ENCODE results near the gene PDE2A.
"Not testable (repeated sequence)": the region's sequence is repeated elsewhere in the genome, so short reads cannot be mapped to it uniquely, and the experiment has no call there.

The PDE2A gene

GRCh38 chr11:72573855-72574445 is 100.3 kb downstream of the PDE2A start:
- DNase-seq = no peak

- no peak for DNase-seq
Observed at GRCh38 chr11:72573072-72573854, 101.0 kb downstream of the PDE2A start.

GRCh38 chr11:72572540-72572939 is 101.7 kb downstream of the PDE2A start:
- DNase-seq = not testable (repeated sequence)

GRCh38 chr11:72570893-72571661 is 103.1 kb downstream of the PDE2A start:
- DNase-seq = no peak

GRCh38 chr11:72569966-72570892 is 104.0 kb downstream of the PDE2A start:
- DNase-seq = no peak

GRCh38 chr11:72568861-72569260 is 105.4 kb downstream of the PDE2A start:
- DNase-seq = no peak

- DNase-seq = no peak
Observed at GRCh38 chr11:72562431-72562830, 111.8 kb downstream of the PDE2A start.

- no peak for DNase-seq
Observed at GRCh38 chr11:72561856-72562255, 112.4 kb downstream of the PDE2A start.

- DNase-seq = not testable (repeated sequence)
Observed at GRCh38 chr11:72560864-72561263, 113.4 kb downstream of the PDE2A start.

GRCh38 chr11:72556433-72556832 is 117.8 kb downstream of the PDE2A start:
- no peak for DNase-seq

- not testable (repeated sequence) for DNase-seq
Observed at GRCh38 chr11:72555014-72555522, 119.2 kb downstream of the PDE2A start.

- no peak for DNase-seq
Observed at GRCh38 chr11:72553706-72554105, 120.5 kb downstream of the PDE2A start.

GRCh38 chr11:72552399-72552910 is 121.8 kb downstream of the PDE2A start:
- DNase-seq = no peak

GRCh38 chr11:72551571-72551970 is 122.7 kb downstream of the PDE2A start:
- no peak for DNase-seq

- no peak for DNase-seq
Observed at GRCh38 chr11:72548463-72548862, 125.8 kb downstream of the PDE2A start.

- no peak for DNase-seq
Observed at GRCh38 chr11:72546866-72547265, 127.4 kb downstream of the PDE2A start.

GRCh38 chr11:72544589-72544988 is 129.6 kb downstream of the PDE2A start:
- DNase-seq = no peak

- no peak for DNase-seq
Observed at GRCh38 chr11:72543849-72544542, 130.2 kb downstream of the PDE2A start.

GRCh38 chr11:72541257-72541974 is 132.8 kb downstream of the PDE2A start:
- no peak for DNase-seq

GRCh38 chr11:72537051-72537450 is 137.2 kb downstream of the PDE2A start:
- DNase-seq = no peak

GRCh38 chr11:72535194-72535547 is 139.1 kb downstream of the PDE2A start:
- no peak for DNase-seq
